GM18873 (cell line): ENCODE results near the gene ZEB2.
"Not testable (repeated sequence)": the region's sequence is repeated elsewhere in the genome, so short reads cannot be mapped to it uniquely, and the experiment has no call there.

Experiments
- ATAC-seq: cut with Tn5 transposase; IDR thresholded peaks from one replicate; pipeline ENCODE4 v1.9.1; 2021; ENCODE audit warnings: mild to moderate bottlenecking, moderate library complexity, moderate number of reproducible peaks; ENCODE audit not compliant: unreplicated experiment, low FRiP score

The ZEB2 gene

DNA sequence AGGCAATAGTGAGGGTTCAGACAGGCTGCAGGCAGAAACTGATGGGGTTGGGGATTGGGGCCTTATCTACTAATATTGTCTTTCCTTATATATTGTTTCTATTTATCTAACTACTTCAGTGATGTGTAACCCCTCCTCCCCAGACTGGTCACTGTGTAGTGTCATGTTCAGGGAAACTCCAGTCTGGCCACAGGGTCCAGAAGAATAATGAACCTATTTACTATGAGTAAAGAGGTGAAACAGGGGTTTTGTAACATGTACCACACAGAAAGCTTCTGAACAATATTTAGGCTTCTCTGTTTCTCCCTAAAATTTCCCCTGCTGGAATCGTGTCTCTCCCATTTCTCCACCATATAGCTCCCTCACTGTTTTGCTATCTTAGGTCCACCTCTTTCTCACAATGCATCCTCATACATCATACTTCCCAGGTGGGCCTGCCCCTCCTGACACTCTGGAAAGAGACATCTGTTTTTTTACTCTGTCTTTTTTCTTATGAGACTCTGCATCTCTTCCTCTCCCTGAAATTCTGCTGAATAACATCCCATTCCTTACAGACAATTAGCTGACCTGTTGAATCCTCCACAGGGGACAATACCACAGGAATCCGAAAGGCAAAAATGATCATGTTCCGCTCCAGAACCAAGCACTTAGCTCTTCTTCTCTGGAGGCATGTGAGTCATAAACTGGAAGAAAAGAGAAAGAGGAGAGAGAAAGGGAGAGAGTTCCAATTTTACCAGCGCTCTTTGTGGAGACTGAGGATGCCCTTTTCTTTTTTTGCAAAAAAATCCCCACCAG is 154.8 kb downstream of the ZEB2 start:
- ATAC-seq, result peak; percentile 85

DNA sequence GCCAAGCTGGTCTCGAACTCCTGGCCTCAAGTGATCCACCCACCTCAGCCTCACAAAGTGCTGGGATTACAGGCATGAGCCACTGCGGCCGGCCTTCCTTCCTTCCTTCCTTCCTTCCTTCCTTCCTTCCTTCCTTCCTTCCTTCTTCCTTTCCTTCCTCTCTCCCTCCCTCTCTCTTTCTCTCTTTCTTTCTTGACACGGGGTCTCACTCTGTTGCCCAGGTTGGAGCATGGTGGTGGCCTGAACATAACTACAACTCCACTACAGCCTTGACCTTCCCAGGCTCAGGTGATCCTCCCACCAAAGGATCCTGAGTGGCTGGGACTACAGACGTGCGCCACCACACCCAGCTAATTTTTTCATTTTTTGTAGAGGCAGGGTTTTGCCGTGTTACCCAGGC is 155.7 kb downstream of the ZEB2 start:
- ATAC-seq, result not testable (repeated sequence)

GRCh38 chr2:144362401-144362800 is 157.5 kb downstream of the ZEB2 start:
- no peak for ATAC-seq

DNA sequence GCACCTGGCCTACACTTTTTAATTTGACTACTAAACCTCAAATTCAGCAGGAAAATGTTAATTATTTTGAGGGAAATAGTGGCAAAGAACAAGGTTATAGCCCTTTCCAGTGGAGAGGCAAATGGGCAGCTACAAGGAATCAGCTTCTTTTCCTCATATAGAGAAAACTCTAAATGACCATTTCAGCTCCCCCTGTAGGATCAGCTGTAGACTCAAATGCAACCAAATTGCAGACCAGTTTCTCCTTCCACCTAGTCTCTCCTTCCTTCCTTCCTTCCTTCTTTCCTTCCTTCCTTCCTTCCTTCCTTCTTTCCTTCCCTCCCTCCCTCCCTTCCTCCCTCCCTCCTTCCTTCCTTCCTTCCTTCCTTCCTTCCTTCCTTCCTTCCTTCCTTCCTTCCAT is 158.2 kb downstream of the ZEB2 start:
- ATAC-seq, result no peak

GRCh38 chr2:144359684-144360083 is 160.2 kb downstream of the ZEB2 start:
- ATAC-seq, result no peak

DNA sequence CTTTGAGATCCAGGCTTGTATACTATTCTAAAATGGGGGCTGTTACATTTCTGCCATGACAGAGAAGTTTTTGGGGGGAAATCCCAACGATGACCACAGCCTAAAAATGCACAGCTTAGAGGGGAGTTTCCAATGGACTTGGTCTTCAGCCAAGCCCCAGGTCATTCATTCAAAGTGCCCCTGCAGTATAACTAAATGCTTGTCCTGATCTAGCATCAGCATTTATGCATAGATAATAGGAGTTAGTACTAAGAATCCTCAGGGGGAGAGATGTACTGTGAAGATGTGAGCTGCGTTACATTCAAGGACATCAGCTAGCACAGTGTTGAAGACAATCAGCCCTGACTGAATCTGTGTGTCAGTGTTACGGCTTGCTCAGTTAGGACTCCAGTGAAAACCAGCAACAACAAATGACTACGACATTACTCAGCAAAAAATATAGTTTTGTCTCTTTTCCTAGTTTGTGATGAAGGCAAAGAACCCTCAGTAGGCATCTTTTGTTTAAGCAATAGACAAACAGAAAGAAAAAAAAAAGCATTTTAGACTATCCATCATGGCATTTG is 160.9 kb downstream of the ZEB2 start:
- peak; percentile 51 for ATAC-seq

- peak; percentile 7 for ATAC-seq
These were observed 161.4 kb downstream of the ZEB2 start for GRCh38 chr2:144358374-144358964.

DNA sequence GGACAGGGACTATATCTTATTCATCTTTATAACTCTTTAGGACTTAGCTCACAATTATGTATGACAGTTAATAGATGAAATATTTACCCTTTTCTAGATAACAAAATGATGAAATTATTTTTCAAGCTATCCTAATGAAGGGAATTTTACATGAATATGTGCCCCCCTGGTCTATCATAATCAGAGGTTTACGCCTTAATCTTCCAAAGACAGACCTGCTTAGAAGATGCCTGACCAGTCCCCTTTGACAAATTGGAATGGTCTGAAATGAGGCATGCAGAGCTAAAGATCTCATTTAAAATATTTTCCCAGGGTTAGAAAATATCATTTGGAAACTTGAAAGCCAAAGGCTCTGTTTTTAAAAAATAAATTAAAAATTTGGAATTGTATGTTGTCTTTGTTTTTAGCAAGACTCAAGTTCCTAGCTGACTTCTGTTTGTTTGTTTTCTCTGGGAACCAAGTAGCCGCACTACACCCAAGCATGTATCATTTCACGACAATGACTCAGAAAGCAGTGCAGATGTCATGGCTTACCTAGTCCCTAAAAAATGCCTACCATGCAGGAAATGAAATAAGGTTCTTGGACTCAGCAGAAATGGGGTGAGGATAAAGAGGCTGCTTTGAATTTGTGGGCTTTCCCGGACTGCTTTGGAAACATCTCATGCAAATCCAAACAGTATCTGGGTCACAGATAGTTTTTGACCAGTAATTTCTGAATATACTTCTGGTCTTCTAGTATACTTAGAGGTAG is 162.1 kb downstream of the ZEB2 start:
- peak; percentile 79 for ATAC-seq

DNA sequence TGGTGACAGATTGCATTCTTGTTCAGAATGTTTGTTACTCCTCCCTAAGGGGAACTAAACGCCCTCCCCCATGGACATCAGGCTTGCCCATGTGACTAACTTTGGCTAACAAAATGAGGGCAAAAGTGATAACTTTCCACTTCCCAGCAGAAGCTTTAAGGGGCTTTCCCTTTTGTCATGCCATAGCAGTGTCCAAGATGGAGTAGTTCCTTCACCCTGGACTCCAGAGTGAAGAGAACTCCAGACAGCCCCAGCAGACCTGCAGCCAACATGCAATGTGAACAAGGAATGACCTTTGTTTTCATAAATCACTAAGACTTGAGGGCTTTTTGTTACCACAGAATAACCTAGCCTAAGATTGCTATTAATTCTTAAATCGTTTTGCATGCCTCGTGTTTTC is 163.5 kb downstream of the ZEB2 start:
- ATAC-seq, result no peak

DNA sequence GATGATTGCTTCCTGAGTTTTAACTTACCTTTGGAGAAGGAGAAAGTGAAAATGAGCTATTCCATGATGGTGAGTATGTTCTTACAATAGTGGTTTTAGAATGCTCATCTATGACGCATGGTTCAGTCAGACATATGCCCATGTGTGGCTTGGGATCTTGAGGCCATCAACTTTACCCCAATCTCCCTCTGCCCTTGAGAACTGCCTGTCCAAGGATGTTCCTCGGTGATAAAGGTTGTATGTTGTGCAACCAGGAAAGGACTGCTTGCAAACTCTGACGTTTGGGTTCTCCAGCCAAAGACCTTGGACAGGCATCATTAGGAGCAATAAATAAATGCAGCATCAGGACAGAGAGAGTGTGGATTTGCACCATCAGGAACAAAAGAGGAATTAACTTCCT is 165.0 kb downstream of the ZEB2 start:
- no peak for ATAC-seq

DNA sequence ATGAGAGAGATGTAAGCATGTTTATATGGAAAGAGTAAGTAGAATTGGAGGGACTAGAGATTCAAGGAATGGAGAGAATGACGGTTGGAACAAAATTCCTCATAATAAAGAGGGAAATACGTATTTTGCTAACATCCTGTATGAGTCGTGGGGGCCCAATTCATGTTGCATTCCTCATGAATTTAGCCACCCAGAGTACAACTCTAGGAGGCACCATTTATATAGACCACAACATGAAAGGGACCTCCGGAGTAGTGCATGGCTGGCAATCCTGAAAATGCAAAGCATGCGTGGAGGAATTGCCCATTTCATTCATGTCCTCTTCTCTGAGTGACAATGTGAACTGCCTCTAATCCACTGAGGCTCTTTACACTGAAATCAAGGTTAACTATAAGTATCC is 168.2 kb downstream of the ZEB2 start:
- ATAC-seq, result no peak

DNA sequence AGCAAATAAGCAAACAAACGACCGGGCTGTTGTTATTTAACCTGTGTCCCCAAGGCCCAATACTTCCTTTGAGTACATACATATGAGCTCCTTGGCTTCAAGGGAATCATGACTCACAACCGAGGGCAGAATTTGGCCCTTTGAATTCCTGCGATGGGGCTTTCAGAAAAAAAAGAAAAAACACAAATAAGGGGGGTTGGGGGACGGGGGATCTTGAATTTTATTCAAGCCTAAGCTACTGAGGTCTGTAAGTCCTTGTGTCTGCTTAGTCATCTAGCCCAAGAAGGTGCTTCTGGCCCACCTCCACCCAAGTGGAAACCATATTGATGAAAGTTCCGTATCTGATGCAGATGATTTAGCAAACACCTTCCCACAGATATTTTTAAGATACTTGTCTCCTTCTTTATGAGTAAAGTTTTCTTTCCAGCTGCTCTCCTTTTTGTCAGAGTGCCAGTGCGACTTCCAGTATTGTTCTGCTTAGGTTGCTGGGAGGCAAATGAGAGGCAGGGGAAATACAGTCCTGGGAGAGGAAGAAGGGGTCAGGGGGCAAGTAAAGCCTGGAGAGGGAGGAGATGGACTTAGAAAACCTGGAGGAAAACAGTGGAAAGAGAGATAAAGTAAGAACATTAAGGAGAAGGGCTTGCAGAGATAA is 169.6 kb downstream of the ZEB2 start:
- ATAC-seq, result no peak

DNA sequence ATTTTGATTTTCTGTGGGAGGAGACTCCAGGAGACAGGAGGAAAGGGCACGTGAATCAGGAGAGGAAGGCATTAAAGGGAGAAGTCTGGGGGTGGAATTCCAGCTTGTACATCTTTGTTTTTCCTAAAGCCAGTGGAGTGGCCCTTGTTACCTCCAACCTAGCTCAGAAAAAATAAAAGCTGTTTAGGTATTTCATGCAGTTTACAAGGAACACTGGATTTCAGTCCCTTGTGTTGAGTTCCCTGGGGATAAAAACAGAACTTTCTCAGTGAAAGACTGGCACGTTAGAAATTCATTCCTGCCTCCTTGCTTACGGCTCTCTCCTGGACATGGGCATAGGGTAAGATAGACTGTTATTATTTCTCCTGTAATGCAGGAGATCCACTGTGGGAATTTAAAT is 170.2 kb downstream of the ZEB2 start:
- no peak for ATAC-seq

DNA sequence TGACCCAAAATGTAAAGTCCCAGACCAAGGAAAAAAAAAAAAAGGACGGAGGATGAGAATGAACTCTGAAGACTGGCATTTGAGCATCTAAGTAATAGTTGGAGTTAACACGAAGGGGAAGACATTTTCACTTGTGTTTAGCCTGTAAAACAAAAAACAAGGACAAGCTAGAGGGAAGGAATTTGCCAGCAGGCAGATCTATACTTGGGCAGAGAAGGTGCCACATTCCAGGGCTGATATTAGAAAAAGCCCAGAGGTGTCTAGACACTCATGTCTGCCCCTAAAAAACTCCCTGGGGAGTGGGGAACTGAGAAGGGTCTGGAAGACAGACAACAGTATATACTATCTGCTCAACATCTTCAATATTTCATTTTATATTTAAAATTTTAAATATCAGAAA is 171.1 kb downstream of the ZEB2 start:
- ATAC-seq, result no peak

- ATAC-seq, result no peak
These were observed 173.7 kb downstream of the ZEB2 start for GRCh38 chr2:144346229-144346628.

GRCh38 chr2:144343145-144343544 is 176.8 kb downstream of the ZEB2 start:
- ATAC-seq, result no peak

- no peak for ATAC-seq
These were observed 178.4 kb downstream of the ZEB2 start for GRCh38 chr2:144341538-144341937.

GRCh38 chr2:144339048-144339447 is 180.9 kb downstream of the ZEB2 start:
- no peak for ATAC-seq

GRCh38 chr2:144334551-144334950 is 185.4 kb downstream of the ZEB2 start:
- ATAC-seq, result no peak
